Activated CD8-positive, alpha-beta memory T cell treated with anti-CD3 and anti-CD28 coated beads, Interleukin-2, amount 50 U/mL, for 48 hours (primary cell): ENCODE measurements around the gene DSCAM.

Source experiments
- DNase-seq: peaks from one replicate; pipeline ENCODE4 v3.0.0-alpha.2; 2020

The DSCAM gene

GRCh38 chr21:40704141-40704540, 142.8 kb downstream of the DSCAM start:
- DNase-seq: no peak

GRCh38 chr21:40699366-40699765, 147.6 kb downstream of the DSCAM start:
- no peak for DNase-seq

- no peak for DNase-seq
These were observed 150.7 kb downstream of the DSCAM start for GRCh38 chr21:40696246-40696645.

- DNase-seq: no peak
These were observed 157.1 kb downstream of the DSCAM start for GRCh38 chr21:40689840-40690360.

GRCh38 chr21:40689217-40689616, 157.7 kb downstream of the DSCAM start:
- DNase-seq: no peak

- no peak for DNase-seq
These were observed 158.7 kb downstream of the DSCAM start for GRCh38 chr21:40688106-40688864.

GRCh38 chr21:40687625-40688024, 159.3 kb downstream of the DSCAM start:
- DNase-seq: no peak

GRCh38 chr21:40686526-40686925, 160.4 kb downstream of the DSCAM start:
- DNase-seq: no peak

GRCh38 chr21:40685141-40685540, 161.8 kb downstream of the DSCAM start:
- DNase-seq: no peak

GRCh38 chr21:40684726-40685125, 162.2 kb downstream of the DSCAM start:
- no peak for DNase-seq

GRCh38 chr21:40683349-40683748, 163.6 kb downstream of the DSCAM start:
- no peak for DNase-seq

- no peak for DNase-seq
These were observed 165.6 kb downstream of the DSCAM start for GRCh38 chr21:40681164-40681859.

- no peak for DNase-seq
These were observed 166.6 kb downstream of the DSCAM start for GRCh38 chr21:40680311-40680710.

GRCh38 chr21:40678681-40679284, 168.2 kb downstream of the DSCAM start:
- no peak for DNase-seq

- DNase-seq: no peak
These were observed 171.9 kb downstream of the DSCAM start for GRCh38 chr21:40675017-40675416.

GRCh38 chr21:40672602-40673001, 174.4 kb downstream of the DSCAM start:
- DNase-seq: no peak

GRCh38 chr21:40671716-40672115, 175.2 kb downstream of the DSCAM start:
- no peak for DNase-seq

- no peak for DNase-seq
These were observed 178.2 kb downstream of the DSCAM start for GRCh38 chr21:40668555-40669275.

- DNase-seq: no peak
These were observed 179.0 kb downstream of the DSCAM start for GRCh38 chr21:40667967-40668366.

- DNase-seq: no peak
These were observed 184.1 kb downstream of the DSCAM start for GRCh38 chr21:40662889-40663288.

GRCh38 chr21:40660461-40660860, 186.5 kb downstream of the DSCAM start:
- DNase-seq: no peak

GRCh38 chr21:40658311-40658710, 188.6 kb downstream of the DSCAM start:
- no peak for DNase-seq

GRCh38 chr21:40652436-40652835, 194.5 kb downstream of the DSCAM start:
- no peak for DNase-seq
